DMS53 (cell line): ENCODE data around the gene TUFT1.
A peak's percentile ranks its signal among the peaks of the same experiment; 100 is the strongest.
"Not testable (repeated sequence)": the region's sequence is repeated elsewhere in the genome, so short reads cannot be mapped to it uniquely, and the experiment has no call there.

Source experiments
- DNase-seq: peaks from one replicate; lab custom pipeline; 2025; lab: John Stamatoyannopoulos, UW

Gene TUFT1

DNA sequence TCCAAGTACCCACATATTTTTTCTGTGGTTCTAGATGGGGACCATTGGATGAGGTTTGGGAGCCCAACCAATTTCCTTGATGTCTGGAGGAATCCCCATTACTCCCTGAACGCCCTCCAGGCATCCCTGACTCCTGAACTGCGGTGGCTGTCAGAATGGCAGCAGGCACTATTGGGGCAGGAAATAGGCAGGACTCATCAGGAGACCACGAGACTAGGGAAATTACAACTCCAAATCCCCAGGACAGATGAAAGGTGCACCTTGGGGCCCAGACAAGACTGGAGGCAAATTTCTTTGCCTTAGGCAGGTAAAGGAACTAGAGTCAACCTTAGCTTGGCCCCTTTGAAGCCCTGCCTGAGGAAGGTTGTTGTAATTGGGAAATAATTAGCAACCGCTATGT, 27.8 kb upstream of the TUFT1 start:
- DNase-seq = peak; percentile 61

DNA sequence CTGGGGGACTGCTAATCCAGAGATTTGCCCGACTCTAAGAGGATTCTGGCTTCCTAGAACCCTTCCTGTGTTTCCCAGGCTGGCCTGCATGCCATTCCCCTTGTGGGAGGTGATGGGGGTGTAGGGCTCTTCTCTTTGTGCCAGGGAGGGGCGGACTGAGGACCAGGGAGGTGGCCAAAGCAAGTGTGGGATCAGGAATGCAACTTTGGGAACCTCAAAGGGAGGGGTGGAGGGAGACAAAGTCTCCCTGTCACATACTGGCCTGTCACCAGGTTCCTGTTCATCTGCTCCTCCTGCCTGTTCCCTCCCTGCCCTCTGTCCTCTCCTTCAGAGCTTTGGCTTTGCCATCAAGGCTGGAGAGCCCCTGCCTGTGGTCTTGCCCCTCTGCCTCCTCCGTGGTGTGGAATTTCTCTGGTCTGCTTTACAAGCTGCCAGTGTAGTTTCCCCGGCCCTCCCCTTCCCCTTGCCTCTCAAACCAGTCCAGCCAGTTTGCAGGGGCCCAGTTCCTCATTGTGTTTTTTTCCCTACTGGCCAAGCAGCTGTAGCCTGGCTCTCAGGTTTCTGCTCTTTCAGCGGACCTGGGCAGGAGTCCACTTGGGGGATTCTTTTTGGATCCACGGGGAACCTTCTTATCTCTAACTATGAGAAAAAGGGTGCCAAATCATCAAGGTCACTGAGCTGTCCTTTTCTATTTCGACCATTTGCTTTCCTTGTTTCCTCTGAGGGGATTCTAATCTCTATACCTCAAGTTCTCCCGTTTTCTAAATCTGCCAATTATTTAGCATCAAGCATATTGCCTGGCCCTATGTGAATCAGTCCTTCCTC, 27.1 kb upstream of the TUFT1 start:
- DNase-seq = peak; percentile 98

DNA sequence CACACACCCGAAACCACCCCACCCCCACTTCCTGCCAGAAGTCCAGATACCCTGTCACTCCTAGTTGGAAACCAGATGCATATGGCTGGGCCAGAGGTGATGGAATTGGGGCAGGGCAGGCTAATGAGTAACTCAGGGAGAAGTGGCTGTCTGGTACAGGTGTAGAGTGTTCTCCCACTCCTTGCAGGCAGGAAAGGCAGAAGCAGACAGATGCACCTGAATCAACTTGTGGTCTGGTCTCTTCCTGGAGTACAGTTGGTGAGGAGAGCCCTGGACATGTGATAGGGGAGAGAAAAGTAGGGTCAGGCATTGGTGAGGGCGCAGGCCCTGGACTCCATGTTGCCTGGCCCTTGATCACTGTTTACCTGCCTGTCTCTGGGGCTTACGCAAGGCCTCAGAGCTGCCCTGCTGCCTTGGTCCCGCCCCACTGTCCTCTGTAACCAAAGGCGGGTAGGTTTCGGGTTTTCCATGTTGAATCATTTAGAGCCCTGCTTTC, 26.4 kb upstream of the TUFT1 start:
- DNase-seq = peak; percentile 99

DNA sequence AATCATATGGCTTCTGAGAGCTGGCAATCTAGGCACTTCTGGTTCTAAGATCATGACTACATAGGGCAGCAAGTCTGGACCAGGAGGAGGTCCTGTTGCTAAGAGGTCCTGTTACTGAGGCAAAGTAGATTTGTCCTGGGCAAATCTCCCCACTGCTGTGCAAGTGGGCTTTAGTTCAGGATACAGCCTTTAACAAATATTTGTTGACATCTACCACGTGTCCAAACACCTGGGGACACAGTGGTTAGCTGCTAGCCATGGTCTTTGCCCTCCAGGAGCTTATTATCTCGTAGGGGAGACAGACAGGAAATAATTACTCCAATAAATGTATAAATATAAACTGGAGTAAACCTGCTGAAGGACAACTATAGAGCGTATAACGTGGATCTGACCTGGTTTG, 25.7 kb upstream of the TUFT1 start:
- peak; percentile 79 for DNase-seq

DNA sequence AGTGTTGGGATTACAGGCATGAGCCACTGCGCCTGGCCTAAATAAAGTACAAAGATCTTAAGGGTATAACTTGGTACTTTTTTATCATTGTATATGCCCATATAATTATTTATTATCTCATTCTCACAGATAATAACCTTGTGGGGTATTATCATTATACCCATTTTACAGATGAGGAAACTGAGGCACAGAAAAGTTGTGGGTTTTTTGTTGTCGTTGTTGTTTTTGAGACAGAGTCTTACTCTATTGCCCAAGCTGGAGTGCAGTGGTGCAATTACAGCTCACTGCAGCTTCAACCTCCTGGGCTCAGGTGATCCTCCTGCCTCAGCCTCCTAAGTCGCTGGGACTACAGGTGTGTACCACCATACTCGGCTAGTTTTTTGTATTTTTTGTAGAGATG, 24.8 kb upstream of the TUFT1 start:
- DNase-seq = no peak

DNA sequence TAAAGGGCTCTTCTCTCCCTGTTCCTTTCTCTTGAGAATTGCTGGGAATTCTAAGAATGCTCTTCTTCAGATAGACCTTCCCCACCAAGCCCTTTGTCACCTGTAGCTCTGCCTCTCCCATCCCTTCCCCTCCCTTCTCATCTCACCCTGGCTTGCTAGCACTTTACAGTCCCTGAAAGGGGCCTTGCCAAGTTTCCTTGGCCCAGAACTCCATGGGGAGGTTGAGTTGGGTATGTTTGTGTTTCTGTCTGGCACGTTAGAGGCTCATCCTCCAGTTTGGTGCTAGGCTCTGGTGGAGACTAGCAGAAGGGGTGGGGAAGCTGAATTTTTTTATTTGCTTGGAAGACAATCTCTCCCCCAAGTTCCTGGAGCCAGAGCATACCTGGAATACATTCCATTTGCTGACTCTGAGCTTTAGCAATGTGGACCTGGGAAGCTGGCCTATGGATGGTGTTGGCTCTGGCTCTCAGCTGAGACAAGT, 24.0 kb upstream of the TUFT1 start:
- no peak for DNase-seq

DNA sequence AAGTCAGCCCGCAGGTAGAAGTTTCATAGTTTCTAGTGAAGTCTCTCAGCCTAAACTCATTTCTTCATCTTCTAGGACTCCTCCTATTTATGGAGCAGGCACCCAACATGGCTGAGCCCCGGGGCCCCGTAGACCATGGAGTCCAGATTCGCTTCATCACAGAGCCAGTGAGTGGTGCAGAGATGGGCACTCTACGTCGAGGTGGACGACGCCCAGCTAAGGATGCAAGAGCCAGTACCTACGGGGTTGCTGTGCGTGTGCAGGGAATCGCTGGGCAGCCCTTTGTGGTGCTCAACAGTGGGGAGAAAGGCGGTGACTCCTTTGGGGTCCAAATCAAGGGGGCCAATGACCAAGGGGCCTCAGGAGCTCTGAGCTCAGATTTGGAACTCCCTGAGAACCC, 21.7 kb upstream of the TUFT1 start:
- no peak for DNase-seq

DNA sequence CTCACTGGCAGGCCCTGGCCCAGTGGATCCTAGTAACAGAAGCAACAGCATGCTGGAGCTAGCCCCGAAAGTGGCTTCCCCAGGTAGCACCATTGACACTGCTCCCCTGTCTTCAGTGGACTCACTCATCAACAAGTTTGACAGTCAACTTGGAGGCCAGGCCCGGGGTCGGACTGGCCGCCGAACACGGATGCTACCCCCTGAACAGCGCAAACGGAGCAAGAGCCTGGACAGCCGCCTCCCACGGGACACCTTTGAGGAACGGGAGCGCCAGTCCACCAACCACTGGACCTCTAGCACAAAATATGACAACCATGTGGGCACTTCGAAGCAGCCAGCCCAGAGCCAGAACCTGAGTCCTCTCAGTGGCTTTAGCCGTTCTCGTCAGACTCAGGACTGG, 21.2 kb upstream of the TUFT1 start:
- no peak for DNase-seq

DNA sequence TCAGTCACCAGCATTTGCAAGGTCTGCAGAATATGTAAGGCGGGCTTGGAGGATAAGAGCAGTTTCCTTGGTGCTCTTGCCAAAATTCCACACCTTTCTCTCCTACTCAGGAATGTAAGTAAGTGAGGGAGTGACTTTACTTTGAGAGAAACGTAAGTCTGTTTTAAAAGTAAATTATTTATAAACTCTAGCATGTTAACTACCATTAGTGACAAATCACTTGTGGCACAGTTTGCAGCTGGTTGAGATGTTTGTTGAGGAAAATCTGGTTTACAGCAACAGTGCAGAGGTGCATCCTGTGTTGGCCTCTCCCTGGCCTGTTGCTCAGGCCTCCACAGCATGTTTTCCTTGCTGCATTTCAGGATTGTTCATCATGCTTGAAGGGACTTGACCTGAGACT, 20.4 kb upstream of the TUFT1 start:
- DNase-seq = no peak

DNA sequence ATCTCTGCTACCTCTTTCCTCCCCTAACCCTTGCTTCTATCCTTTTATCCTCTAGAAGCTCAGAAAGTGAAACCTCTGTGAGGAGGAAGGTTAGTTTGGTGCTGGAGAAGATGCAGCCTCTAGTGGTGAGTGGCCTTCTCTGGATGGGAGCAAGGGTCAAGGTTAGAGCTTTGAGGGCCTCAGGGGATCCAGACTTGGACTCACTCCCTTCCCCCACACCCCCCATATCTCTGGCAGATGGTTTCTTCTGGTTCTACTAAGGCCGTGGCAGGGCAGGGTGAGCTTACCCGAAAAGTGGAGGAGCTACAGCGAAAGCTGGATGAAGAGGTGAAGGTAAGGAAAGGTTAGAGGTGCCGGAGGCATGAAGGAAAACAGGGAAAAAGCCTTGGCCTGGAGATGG, 19.8 kb upstream of the TUFT1 start:
- no peak for DNase-seq

DNA sequence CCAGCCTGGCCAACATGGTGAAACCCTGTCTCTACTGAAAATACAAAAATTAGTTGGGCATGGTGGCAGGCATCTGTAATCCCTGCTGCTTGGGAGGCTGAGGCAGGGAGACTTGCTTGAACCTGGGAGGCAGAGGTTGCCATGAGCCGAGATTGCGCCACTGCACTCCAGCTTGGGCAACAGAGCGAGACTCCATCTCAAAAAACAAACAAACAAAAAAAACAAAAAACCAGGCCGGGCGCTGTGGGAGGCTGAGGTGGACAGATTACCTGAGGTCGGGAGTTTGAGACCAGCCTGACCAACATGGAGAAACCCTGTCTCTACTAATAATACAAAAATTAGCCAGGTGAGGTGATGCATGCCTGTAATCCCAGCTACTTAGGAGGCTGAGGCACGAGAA, 17.7 kb upstream of the TUFT1 start:
- DNase-seq = not testable (repeated sequence)

DNA sequence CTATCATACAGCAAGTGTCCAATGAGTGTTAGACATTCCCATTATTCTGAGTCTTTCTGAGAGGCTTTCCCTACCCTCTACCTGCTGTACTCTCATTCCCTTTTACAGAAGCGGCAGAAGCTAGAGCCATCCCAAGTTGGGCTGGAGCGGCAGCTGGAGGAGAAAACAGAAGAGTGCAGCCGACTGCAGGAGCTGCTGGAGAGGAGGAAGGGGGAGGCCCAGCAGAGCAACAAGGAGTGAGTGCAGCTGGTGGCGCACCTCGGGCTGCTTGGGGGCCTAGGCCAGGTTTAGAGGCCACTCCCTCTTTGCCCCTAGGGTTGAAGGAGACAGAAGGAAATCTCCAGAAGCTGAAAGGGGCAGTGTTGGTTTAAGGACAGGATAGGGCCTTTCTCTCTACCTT, 16.8 kb upstream of the TUFT1 start:
- DNase-seq = no peak

DNA sequence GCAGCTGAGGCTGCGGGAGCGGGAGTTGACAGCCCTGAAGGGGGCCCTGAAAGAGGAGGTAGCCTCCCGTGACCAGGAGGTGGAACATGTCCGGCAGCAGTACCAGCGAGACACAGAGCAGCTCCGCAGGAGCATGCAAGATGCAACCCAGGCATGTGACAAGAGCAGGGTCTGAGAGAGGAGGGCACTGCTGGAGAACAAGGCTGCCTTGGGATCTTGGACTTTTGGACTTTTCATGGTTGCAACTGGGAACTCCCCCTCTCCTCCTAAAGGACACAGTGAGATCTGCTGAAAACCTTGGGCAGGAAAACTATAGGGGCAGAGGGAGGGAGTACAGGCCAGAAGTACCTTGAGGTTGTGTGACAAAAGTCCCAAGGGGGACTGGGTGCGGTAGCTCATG, 15.4 kb upstream of the TUFT1 start:
- no peak for DNase-seq

DNA sequence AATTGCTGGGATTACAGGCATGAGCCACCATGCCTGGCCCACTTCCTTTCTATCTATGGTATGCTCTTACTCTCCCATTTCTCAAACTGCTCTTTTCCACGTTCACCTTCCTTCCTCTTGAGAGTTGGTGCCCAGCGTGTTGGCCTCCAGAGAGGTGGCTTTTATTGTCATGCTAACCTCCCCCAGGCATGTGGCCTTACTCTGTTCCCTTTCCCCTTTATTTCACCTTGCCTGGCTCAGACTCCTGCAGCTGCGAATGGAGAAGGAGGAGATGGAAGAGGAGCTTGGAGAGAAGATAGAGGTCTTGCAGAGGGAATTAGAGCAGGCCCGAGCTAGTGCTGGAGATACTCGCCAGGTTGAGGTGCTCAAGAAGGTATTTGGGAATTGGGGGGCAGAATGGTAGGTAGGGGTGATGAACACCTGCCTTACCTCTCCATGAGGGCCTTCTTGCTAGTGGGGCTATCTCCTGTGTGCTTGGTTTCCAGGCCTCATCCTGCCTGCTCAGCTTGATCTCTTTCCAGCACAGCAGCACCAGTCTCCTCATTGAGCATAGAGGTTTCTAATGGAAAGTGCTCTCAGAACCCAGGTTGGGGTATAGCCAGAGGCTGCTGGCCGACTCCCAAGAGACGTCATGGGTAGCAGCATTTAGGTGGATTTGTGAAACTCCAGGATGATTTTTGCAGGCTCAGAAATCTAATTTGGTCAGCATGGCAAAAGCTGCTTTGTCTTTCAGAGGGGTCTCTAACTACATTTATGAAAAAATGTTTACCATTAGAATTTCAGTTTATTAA, 13.2 kb upstream of the TUFT1 start:
- no peak for DNase-seq

DNA sequence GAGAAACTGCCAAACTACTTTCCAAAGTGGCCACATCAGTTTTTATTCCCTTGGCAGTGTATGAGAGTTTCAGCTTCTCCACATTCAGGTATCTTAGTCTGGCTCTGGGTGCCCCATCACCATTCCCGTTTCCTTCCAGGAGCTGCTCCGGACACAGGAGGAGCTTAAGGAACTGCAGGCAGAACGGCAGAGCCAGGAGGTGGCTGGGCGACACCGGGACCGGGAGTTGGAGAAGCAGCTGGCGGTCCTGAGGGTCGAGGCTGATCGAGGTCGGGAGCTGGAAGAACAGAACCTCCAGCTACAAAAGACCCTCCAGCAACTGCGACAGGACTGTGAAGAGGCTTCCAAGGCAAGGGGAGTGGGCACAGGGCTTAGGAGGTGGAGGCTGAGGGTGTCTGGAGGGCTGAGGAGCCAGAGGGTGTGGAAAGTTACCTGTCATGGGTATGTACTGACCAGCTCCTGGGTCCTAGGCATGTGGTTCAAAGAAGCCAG, 10.9 kb upstream of the TUFT1 start:
- no peak for DNase-seq

DNA sequence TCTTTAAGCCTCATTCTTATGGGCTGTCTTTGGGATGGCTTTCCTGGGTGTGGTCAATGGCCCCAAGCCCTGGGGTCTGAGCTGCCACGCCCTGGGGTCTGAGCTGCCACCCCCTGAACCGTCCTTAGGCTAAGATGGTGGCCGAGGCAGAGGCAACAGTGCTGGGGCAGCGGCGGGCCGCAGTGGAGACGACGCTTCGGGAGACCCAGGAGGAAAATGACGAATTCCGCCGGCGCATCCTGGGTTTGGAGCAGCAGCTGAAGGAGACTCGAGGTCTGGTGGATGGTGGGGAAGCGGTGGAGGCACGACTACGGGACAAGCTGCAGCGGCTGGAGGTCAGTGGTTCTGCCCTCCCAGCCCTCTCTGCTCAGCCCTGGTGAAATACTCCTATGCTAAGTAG, 10.3 kb upstream of the TUFT1 start:
- no peak for DNase-seq

DNA sequence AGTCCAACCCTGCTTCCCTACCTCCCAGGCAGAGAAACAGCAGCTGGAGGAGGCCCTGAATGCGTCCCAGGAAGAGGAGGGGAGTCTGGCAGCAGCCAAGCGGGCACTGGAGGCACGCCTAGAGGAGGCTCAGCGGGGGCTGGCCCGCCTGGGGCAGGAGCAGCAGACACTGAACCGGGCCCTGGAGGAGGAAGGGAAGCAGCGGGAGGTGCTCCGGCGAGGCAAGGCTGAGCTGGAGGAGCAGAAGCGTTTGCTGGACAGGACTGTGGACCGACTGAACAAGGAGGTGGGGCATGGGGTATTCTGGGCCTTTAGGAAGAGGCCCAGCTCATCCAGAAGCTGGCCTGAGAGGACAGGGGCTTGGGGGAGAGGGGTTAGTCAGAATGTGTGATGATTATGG, 9.6 kb upstream of the TUFT1 start:
- no peak for DNase-seq

DNA sequence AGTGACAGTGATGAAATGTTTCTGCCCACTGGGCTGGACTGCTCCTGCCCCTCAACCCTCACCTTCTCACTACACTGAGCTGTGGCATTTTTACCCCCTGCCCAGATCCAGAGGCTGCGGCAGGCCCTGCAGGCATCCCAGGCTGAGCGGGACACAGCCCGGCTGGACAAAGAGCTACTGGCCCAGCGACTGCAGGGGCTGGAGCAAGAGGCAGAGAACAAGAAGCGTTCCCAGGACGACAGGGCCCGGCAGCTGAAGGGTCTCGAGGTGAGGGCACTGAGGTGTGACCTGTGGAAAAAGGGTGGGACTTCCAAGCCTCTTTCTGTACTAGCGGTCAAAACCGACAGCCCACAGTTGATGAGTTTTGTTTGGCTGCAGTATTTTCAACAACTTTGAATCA, 6.2 kb upstream of the TUFT1 start:
- DNase-seq = no peak

DNA sequence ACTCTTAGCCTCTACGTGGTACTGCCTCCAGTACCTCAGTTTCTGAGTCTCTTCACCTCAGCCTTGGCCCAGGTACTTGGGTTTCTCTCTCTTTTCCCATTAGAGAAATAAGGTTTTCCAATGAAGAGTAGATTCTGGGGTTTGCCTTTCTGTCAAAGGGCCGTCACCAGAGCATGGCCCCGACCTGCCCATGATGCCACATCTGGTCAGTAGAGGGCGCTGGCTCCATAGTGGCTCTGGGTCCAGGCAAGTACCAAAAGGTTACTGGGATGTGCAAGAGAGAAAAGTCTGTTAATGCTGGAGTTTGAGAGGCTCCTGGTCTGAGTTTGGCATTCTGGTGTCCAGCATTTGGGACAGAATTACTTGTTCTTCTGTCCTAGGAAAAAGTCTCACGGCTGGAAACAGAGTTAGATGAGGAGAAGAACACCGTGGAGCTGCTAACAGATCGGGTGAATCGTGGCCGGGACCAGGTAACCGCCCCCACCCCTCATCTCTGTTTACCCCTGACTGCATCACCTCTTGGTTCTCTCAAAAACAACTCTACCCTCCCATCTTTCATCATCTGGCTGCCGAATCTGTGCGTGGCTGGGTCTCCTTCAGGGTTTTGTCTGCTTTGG, 5.3 kb upstream of the TUFT1 start:
- DNase-seq = peak; percentile 82

DNA sequence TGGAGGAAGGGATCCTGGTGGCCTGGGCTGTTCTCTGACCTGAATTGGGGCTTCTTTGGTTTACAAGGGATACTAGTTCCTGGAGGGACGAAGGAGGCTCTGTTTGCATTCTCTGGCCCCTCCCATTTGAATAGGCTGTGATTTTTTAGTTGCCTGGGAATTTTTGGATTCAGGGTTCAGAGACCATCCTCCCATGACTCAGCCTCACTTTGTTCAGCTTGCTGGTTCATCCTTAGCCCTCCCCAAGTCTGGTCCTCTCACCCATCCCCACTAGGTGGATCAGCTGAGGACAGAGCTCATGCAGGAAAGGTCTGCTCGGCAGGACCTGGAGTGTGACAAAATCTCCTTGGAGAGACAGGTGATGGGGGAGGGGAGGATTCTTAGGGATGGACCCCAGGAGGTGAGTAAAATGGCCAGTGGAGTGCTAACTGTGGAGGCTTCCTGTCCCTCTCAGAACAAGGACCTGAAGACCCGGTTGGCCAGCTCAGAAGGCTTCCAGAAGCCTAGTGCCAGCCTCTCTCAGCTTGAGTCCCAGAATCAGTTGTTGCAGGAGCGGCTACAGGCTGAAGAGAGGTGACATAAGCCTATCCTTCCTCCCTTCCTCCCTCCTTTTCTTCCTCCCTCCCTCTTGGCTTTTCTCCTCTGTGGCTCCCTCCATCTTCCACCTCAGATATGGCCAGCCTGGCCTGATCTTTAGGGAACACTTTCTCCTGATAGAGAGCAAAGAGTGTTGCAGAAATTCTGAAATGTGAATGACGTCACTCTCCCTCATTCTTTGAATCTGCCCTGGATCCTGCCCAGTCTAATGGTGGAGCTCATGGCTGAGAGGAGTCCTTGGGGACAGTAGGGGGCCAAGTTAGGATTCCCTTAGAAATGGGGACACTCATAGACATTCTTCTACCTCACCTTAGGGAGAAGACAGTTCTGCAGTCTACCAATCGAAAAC, 4.5 kb upstream of the TUFT1 start:
- no peak for DNase-seq

DNA sequence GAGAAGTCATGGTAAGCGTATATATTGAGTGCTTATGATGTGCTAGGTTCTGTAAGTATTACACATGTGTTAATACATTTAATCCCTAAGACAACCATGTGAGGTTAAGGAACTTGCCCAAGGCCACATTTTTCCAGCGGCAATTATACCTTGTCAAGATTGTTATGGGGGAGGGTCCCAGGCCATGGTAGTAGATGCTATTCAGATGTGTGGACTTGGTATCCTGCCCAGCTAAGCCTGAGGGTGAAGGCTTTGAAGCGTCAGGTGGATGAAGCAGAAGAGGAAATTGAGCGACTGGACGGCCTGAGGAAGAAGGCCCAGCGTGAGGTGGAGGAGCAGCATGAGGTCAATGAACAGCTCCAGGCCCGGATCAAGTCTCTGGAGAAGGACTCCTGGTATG, 3.6 kb upstream of the TUFT1 start:
- DNase-seq = no peak
